Epithelial cell of prostate (primary cell): ENCODE measurements around the gene TMEM131L.
"Not testable (repeated sequence)": the region's sequence is repeated elsewhere in the genome, so short reads cannot be mapped to it uniquely, and the experiment has no call there.

ENCODE experiments used
- DNase-seq: peaks from one replicate; pipeline ENCODE4 v3.0.0-alpha.2; 2011; ENCODE audit warnings: low read depth, low spot score
- H3K27ac ChIP-seq: fragments of 450-650 bp; 2 replicates; pipeline ENCODE4 v1.5.1; 2017; ENCODE audit warnings: mild to moderate bottlenecking

Gene TMEM131L

GRCh38 chr4:153497988-153498967, 32.1 kb downstream of the TMEM131L start:
- DNase-seq = no peak

GRCh38 chr4:153499005-153499404, 32.8 kb downstream of the TMEM131L start:
- H3K27ac ChIP-seq = no peak overlapping the region
- no peak for DNase-seq

More at GRCh38 chr4:153497988-153498967, 32.1 kb downstream of the TMEM131L start:
- no peak overlapping the region for H3K27ac ChIP-seq

GRCh38 chr4:153501578-153501977, 35.4 kb downstream of the TMEM131L start:
- H3K27ac ChIP-seq = no peak overlapping the region
- DNase-seq = no peak

GRCh38 chr4:153502584-153502983, 36.4 kb downstream of the TMEM131L start:
- no peak overlapping the region for H3K27ac ChIP-seq
- no peak for DNase-seq

- no peak for DNase-seq
- H3K27ac ChIP-seq = no peak overlapping the region
These were observed 40.5 kb downstream of the TMEM131L start for GRCh38 chr4:153506341-153507309.

- no peak overlapping the region for H3K27ac ChIP-seq
- DNase-seq = peak; percentile 45
These were observed 41.3 kb downstream of the TMEM131L start for GRCh38 chr4:153507310-153508073.

GRCh38 chr4:153509212-153509611, 43.1 kb downstream of the TMEM131L start:
- not testable (repeated sequence) for H3K27ac ChIP-seq, DNase-seq

- no peak overlapping the region for H3K27ac ChIP-seq
- DNase-seq = no peak
These were observed 43.6 kb downstream of the TMEM131L start for GRCh38 chr4:153509724-153510123.

GRCh38 chr4:153510252-153511001, 44.3 kb downstream of the TMEM131L start:
- DNase-seq = no peak
- H3K27ac ChIP-seq = no peak overlapping the region

GRCh38 chr4:153511104-153511503, 44.9 kb downstream of the TMEM131L start:
- DNase-seq = no peak
- no peak overlapping the region for H3K27ac ChIP-seq

GRCh38 chr4:153512162-153512852, 46.1 kb downstream of the TMEM131L start:
- no peak overlapping the region for H3K27ac ChIP-seq
- DNase-seq = no peak

- DNase-seq = no peak
- no peak overlapping the region for H3K27ac ChIP-seq
These were observed 46.9 kb downstream of the TMEM131L start for GRCh38 chr4:153512952-153513500.

GRCh38 chr4:153513596-153513995, 47.4 kb downstream of the TMEM131L start:
- peak overlapping the region; percentile 28 for H3K27ac ChIP-seq
- DNase-seq = no peak

- H3K27ac ChIP-seq = peak overlapping the region; percentile 28
- no peak for DNase-seq
These were observed 47.9 kb downstream of the TMEM131L start for GRCh38 chr4:153514001-153514526.

GRCh38 chr4:153514688-153515426, 48.7 kb downstream of the TMEM131L start:
- no peak overlapping the region for H3K27ac ChIP-seq

GRCh38 chr4:153517159-153517558, 51.0 kb downstream of the TMEM131L start:
- no peak overlapping the region for H3K27ac ChIP-seq
- DNase-seq = no peak

More at GRCh38 chr4:153514688-153515426, 48.7 kb downstream of the TMEM131L start:
- no peak for DNase-seq

GRCh38 chr4:153518001-153518400, 51.8 kb downstream of the TMEM131L start:
- no peak for DNase-seq
- no peak overlapping the region for H3K27ac ChIP-seq
